Ishikawa (cell line): ENCODE results near the gene NSL1.

ENCODE experiments used
- CEBPB ChIP-seq: IDR thresholded peaks from 2 replicates; pipeline ENCODE4 v1.6.1; 2012
- CREB1 ChIP-seq: IDR thresholded peaks from 2 replicates; pipeline ENCODE4 v1.6.1; 2012; ENCODE audit warnings: low read depth
- EGR1 ChIP-seq: IDR thresholded peaks from 2 replicates; pipeline ENCODE4 v1.6.1; 2012
- EP300 ChIP-seq: IDR thresholded peaks from 2 replicates; pipeline ENCODE4 v1.6.1; 2012; ENCODE audit warnings: borderline replicate concordance
- RAD21 ChIP-seq: IDR thresholded peaks from 2 replicates; pipeline ENCODE4 v1.6.1; 2012; ENCODE audit warnings: low read depth
- TAF1 ChIP-seq: IDR thresholded peaks from 2 replicates; pipeline ENCODE4 v1.6.1; 2012; ENCODE audit warnings: low read depth, mild to moderate bottlenecking
- TCF12 ChIP-seq: IDR thresholded peaks from 2 replicates; pipeline ENCODE4 v1.6.1; 2012; ENCODE audit warnings: low read depth
- YY1 ChIP-seq: IDR thresholded peaks from 2 replicates; pipeline ENCODE4 v1.6.1; 2012; ENCODE audit warnings: low read depth
- ZBTB7A ChIP-seq: IDR thresholded peaks from 2 replicates; pipeline ENCODE4 v1.6.1; 2012; ENCODE audit warnings: low read depth
- TF ChIP-seq, protein P1 (sequence below): IDR thresholded peaks from 2 replicates; pipeline ENCODE4 v1.6.1; 2012
- TF ChIP-seq, protein P2 (sequence below): IDR thresholded peaks from 2 replicates; pipeline ENCODE4 v1.6.1; 2012

GRCh38 chr1:212825798-212826452 is 34.3 kb upstream of the NSL1 start:
- TF ChIP-seq, protein P1, sequence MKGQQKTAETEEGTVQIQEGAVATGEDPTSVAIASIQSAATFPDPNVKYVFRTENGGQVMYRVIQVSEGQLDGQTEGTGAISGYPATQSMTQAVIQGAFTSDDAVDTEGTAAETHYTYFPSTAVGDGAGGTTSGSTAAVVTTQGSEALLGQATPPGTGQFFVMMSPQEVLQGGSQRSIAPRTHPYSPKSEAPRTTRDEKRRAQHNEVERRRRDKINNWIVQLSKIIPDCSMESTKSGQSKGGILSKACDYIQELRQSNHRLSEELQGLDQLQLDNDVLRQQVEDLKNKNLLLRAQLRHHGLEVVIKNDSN, result 0 out of 2 replicates have a peak, but pooled peaks have one; percentile 11
- TF ChIP-seq, protein P2, sequence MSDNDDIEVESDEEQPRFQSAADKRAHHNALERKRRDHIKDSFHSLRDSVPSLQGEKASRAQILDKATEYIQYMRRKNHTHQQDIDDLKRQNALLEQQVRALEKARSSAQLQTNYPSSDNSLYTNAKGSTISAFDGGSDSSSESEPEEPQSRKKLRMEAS, result no peak
- TF ChIP-seq YY1, result no peak
- no peak for TF ChIP-seq CEBPB
- no peak for TF ChIP-seq EP300
- TF ChIP-seq EGR1, result no peak
- no peak for TF ChIP-seq CREB1
- no peak for TF ChIP-seq RAD21
- no peak for TF ChIP-seq TCF12
- TF ChIP-seq TAF1, result no peak
- TF ChIP-seq ZBTB7A, result no peak
